ENCODE data around the gene CUL2.
"Not testable (repeated sequence)": the region's sequence is repeated elsewhere in the genome, so short reads cannot be mapped to it uniquely, and the experiment has no call there.

DNA sequence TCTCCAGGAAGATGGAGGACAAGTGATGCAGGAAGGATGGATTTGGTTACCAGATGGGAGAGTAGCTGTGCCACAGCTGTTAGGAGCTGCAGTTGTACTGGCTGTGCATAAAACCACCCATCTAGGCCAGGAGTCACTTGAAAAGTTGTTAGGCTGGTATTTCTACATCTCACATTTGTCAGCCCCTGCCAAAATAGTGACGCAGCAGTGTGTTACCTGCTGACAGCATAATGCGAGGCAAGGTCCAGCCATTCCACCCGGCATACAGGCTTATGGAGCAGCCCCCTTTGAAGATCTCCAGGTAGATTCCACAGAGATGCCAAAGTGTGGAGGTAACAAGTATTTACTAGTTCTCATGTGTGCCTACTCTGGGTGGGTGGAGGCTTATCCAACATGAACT is 116.4 kb downstream of the CUL2 start:
- TF ChIP-seq, protein P1, sequence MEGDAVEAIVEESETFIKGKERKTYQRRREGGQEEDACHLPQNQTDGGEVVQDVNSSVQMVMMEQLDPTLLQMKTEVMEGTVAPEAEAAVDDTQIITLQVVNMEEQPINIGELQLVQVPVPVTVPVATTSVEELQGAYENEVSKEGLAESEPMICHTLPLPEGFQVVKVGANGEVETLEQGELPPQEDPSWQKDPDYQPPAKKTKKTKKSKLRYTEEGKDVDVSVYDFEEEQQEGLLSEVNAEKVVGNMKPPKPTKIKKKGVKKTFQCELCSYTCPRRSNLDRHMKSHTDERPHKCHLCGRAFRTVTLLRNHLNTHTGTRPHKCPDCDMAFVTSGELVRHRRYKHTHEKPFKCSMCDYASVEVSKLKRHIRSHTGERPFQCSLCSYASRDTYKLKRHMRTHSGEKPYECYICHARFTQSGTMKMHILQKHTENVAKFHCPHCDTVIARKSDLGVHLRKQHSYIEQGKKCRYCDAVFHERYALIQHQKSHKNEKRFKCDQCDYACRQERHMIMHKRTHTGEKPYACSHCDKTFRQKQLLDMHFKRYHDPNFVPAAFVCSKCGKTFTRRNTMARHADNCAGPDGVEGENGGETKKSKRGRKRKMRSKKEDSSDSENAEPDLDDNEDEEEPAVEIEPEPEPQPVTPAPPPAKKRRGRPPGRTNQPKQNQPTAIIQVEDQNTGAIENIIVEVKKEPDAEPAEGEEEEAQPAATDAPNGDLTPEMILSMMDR (conservative IDR thresholded peaks at IDR 0.05; ENCODE audit: low read depth, low read length) = not testable (repeated sequence)
- TF ChIP-seq NFE2L2 (IDR thresholded peaks at IDR 0.05; ENCODE audit: low read depth, low read length); POLR2A (IDR thresholded peaks at IDR 0.05; ENCODE audit: low read depth, low read length); RAD21 (IDR thresholded peaks at IDR 0.05; ENCODE audit: low read length): not testable (repeated sequence)

Data from IMR-90 (cell line).